ENCODE results near the gene HOXA3. TPM values are rescaled to one million over a fixed set of nuclear protein-coding genes. Genes with fewer than 3 reads are reported as not detected.

HOXA3 gene
- polyA plus RNA-seq, 5 donors, result 33.5 to 53.1 (median 39.9) TPM

GRCh38 chr7:27095050-27095896, 57.1 kb downstream of the HOXA3 start:
- no peak for DNase-seq

GRCh38 chr7:27094304-27095049, 57.9 kb downstream of the HOXA3 start:
- no peak for DNase-seq

DNA sequence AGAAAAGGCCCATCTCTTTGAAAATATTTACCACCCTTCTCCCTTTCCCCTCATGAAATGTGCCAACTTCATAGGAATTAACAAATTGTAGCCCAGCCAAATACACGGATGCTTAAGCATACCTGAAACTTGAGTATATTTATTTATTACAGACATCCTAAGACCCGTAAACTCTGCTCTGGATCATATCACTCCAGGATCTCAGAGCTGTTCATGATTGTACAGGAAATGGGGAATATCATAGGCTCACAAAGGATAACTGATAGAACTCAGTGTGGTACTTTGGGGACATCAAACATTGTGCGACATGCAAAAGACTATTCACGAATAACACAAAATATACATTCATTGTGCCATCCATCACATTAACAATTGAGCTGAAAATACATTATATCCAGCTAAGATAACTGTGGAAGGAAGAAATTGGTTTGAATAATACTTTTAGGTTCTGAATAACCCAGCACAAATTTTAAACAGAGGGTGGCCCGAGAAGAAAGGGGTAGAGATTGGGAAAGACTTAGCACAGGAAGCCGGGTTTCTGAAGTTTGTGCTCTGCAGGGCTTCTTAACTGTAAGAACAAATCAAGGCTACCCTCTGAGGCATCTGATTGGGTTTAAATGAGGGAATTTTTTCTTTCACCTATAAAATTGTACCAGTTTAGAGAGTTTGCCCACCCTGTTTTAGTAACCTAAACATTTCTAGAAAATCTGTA, 59.0 kb downstream of the HOXA3 start:
- DNase-seq, result no peak

- peak in 1 of 2 donors; percentile 27 for DNase-seq
These were observed 59.6 kb downstream of the HOXA3 start for GRCh38 chr7:27092819-27093110.

- DNase-seq, result peak in 1 of 2 donors; percentile 26
These were observed 60.2 kb downstream of the HOXA3 start for GRCh38 chr7:27091941-27092818.

- peak in 1 of 2 donors; percentile 36 for DNase-seq
These were observed 61.3 kb downstream of the HOXA3 start for GRCh38 chr7:27091105-27091504.

- no peak for DNase-seq
These were observed 64.1 kb downstream of the HOXA3 start for GRCh38 chr7:27088002-27088922.

DNA sequence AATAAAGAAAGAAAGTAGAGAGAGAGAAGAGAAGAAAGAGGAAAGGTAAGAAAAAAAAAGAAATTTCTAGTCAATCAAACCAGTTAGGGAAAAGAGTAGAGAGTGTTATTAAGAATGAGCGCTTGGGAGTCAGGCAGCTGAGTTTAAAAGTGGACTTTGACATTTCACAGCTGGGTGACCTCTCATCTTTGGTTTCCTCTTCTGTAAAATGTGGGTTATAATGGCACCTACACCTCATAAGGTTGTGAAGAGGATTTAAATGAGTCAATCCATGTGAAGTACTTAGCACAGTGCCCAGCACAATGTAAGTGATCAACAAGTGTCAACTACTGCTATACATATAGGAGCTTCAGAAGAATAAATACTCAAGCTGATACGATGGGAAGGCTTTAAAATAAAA, 68.7 kb downstream of the HOXA3 start:
- DNase-seq, result no peak

DNA sequence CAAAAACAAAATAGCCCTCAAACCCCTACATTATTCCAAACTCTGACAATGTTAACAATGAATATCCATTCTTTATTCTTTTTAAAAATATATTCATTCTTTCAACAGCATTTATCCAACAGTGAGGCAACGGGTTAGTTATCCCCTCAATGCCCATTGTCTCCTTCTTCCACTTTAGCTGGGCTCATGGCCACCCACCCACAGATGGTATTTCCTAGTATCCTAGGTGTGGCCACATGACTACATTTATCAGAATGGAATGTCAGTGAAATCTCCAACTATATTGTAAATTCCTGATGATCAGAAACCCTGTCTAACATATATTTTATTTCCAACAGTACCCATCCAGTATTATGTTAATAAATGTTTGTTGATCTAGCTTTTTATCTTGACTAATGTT, 70.2 kb downstream of the HOXA3 start:
- no peak for DNase-seq

GRCh38 chr7:27080844-27081436, 71.4 kb downstream of the HOXA3 start:
- DNase-seq, result no peak

DNA sequence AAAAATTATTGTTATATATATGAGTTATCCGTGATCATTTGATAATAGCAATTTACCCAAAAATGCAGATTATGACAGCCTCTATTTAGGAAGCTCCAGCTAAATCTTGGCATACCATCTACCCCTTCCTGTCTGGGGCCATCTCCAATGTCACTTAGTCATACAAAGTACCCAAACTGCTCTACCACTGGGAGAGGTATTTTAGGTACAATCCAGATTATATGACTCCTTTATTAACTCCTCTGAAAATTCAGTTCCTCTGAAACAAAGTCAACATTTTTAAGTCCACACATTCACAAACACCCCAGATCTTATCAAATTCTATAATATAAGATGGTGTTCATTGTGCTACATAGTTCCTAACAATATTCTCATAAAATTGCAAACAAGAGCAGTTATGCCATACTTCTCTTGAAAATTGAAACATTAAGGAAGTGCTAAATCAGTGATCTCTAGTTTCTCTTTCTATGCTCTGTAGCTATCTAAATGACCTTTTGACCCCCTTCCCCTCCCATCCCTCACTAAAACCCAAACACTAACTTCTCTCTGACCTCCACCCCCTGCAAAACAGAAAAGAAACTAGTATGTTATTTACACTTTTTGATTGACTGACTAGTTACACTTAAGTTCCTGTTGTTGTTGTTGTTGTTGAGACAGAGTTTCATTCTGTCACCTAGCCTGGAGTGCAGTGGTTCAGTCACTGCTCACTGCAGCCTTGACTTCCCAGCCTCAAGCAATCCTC, 73.0 kb downstream of the HOXA3 start:
- no peak for DNase-seq

DNA sequence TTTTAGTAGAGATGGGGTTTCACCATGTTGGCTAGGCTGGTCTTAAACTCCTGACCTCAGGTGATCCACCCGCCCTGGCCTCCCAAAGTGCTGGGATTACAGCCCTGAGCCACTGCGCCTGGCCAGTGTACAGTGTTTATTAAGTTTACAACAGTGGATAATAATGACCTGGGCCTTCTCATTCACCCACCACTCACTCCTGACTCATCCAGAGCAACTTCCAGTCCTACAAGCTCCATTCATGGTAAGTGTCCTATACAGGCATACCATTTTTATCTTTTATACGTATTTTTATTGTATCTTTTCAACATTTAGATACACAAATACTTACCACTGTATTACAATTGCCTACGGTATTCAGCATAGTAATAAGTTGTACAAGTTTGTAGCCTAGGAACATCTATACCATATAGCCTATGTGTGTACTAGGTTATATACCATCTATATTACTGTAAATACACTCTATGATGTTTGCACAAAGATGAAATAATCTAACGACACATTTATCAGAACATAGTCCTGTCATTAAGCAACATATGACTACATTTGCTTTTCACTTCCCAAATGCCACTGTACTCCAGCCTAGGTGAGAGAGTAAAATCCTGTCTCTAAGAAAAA, 73.7 kb downstream of the HOXA3 start:
- no peak for DNase-seq

DNA sequence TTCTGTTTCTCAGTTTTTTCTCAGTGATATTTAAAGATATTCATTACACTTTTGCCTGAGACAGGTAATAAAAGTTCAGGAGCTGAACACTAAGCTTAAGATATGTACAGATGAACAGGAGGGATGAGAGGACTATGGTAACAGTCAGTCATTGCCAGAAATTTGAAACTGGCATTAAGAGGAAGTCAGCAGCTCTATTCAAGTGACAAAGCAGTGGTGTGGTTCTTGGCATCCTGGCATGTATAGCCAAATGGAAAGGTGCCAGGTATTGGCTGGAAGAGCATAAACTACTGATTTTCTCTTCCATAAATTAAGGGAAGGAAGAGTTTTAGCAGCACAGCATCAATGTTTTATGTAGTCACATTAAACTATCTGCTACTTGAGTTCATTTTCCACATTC, 79.3 kb downstream of the HOXA3 start:
- DNase-seq, result no peak

GRCh38 chr7:27071622-27072390, 80.6 kb downstream of the HOXA3 start:
- DNase-seq, result no peak

- DNase-seq, result no peak
These were observed 84.1 kb downstream of the HOXA3 start for GRCh38 chr7:27068259-27068658.

DNA sequence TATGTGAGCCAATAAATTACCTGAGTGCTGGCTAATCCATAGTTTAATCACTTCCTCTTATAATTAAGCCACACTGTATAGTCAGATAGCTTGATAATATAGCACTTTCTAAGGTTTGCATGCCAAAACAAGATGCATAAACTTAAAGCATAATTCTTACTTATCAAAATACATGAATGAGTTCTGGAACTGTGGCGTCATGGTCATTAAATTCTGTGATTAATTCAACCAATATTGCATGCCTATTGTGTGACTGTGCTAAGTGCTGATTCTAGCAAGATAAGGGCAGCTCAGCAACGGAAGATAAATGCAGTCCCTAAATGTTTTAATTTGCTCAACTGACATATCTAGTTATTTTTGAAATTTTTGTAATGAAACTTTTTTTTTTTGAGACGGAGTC, 86.2 kb downstream of the HOXA3 start:
- no peak for DNase-seq

- no peak for DNase-seq
These were observed 86.7 kb downstream of the HOXA3 start for GRCh38 chr7:27065709-27066108.

DNA sequence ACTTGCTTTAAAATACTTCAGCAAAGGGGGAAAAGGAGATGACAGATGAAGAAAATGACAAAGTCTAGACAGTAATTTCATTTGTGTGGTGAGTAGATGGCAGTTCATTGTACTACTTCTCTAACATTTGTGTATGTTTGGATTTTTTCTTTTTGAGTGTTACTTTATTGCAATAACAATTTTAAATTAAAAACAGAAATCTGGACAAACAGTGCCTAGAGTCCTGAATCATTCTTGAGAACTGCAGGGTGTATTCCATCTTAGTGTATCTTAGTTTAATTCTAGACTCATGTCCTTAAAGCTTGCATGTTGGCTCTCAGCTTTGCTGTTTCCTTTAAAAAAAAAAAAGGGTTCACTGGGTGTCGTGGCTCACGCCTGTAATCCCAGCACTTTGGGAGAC, 87.7 kb downstream of the HOXA3 start:
- DNase-seq, result no peak
